HUDEP-2 (cell line): ENCODE data around the gene DIAPH2.
"Not testable (repeated sequence)": the region's sequence is repeated elsewhere in the genome, so short reads cannot be mapped to it uniquely, and the experiment has no call there.

Experiments
- DNase-seq, 76 experiments: peaks; one replicate each; lab custom pipeline; 2025; ENCODE audit not compliant: unreplicated experiment in 76 of 76; lab: John Stamatoyannopoulos, UW

Gene DIAPH2

DNA sequence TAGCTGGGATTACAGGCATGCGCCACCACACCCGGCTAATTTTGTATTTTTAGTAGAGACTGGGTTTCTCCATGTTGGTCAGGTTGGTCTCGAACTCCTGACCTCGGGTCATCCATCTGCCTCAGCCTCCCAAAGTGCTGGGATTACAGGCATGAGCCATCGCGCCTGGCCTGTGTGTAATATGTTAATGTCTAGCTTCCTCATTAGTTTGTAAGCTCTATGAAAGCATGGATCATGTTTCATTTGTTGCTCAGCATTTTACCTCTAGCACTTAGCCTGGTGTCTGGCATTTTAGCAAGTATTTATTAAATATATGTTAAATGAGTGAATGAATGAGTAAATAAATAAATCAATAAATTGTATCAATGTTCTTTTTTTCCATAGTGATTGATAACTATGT lies 29.8 kb downstream of the DIAPH2 start:
- not testable (repeated sequence) for DNase-seq

DNA sequence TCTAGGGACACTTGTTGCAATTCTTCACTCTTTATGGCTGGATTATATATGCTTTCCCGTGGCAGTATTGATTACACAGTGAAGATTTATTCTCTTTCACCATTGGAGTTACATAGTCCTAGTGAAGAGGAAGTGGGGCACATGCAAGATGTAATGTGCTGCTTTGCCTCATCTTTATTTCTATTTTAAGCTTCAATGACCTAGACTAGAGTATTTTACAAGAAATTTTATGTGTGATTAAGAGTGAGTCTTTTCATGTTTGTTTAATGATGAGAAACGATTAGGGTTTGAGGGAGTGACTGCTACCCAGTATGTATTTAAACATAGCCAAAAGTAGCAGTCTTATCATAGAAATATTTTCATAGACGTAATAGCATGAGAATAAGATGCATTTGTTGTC lies 30.8 kb downstream of the DIAPH2 start:
- DNase-seq, result no peak

DNA sequence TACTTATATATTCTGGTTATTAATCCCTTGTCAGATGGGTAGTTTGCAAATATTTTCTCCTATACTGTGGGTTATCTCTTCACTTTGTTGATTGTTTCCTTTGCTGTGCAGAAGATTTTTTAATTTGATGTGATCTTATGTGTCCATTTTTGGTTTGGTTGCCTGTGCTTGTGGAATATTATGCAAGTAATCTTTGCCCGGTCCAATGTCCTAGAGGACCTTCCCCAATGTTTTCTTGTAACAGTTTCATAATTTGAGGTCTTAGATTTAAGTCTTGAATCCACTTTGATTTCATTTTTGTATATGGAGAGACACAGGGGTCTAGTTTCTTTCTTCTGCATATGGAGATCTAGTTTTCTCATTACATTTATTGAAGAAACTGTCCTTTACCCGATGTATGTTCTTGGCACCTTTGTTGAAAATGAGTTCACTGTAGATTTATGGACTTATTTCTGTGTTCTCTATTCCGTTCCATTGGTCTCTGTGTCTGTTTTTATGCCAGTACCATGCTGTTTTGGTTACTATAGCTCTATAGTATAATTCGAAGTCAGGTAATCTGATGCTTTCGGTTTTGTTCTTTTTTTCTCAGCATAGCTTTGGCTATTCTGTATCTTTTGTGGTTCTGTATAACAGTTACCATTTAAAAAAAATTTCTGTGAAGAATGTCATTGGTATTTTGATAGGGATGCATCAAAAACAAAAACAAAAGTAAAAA lies 34.7 kb downstream of the DIAPH2 start:
- no peak for DNase-seq

DNA sequence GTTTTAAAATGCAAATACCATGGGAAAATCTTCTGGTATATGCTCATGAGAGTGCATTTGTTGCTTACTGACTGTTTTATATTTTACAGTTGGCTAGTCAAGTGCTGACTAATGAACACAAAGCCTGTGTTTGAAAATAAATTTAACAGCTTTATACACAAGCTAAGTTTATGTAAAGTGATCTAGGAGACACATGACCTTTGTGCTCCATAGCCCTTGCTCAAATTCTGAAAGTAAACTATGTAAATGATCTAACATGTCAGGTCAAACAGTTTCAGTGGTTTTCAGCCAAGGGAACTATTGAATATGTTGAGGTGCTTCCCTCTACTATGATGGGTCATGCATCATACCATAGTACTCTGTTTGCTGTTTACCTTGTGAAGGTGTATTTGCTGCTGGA lies 36.7 kb downstream of the DIAPH2 start:
- no peak for DNase-seq

DNA sequence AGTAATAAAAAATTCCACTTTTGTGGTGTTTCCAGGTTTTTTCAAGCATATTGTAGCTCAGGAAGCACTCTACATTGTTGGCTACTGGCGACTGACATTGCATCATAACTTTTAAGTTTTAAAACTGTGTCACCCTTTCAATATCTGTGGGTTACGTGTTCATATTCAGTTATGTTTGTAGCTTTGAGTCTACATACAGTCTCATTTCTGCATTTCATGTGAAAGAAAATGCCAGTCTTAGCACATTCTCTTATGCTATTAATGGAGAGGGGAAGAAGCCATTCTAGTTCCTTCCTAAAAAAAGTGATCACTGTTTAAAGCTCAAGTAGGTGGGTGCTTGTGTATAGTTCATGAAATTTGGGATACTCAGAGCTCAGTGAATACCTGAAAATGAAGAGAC lies 38.1 kb downstream of the DIAPH2 start:
- DNase-seq, result no peak

DNA sequence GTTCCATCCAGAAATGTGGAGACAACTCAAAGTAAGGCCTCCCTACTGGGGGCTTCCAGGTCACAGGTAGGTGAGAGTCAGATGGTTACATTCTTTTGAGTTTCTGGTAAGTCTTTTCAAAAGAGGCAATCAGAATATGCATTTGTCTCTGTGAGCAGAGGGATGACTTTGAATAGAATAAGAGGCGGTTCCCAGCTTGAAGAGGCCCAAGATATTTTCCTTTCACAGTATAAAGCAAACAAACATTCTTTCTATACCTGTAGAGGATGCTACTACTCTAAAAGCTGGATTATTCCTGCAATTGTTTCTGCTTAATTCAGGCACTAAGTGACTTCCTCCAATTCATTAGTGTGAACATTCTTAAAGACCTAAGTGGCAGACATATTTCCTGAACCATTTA lies 44.4 kb downstream of the DIAPH2 start:
- DNase-seq, result no peak

DNA sequence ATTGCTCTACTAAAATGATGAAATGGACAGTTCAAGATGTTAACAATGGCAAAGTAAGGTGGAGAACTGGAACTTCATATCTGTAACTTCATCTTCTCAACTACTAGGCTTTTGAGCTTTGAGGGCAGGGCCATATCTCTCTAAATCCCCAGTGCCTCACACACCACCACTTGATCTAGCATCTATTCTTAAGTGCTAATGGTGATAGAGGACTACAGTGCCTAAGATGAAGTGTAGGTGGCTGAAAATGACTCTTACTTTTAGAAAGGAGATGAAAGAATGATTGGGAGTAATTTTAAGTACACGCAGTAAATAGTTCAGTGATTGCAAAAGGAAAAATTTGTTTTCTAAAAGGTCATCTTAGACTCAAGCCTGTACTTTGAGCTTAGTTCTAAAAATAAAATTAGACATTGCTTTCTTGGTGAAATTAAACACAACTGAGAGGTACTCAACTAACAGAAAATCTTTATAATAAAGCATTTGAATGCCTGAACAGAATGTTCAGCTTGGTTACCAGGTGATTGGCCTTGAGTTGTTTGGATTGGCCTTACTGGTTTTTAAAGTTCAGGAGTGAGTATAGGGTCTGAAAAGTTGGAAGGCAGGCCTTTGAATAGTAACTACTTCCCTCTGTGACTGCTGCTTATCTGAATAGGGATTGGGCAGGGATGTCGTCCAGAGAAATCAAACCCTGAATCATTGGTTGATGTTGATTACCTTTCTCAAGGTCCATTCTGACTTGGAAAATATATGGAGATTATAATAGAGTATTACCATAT lies 45.4 kb downstream of the DIAPH2 start:
- no peak for DNase-seq

DNA sequence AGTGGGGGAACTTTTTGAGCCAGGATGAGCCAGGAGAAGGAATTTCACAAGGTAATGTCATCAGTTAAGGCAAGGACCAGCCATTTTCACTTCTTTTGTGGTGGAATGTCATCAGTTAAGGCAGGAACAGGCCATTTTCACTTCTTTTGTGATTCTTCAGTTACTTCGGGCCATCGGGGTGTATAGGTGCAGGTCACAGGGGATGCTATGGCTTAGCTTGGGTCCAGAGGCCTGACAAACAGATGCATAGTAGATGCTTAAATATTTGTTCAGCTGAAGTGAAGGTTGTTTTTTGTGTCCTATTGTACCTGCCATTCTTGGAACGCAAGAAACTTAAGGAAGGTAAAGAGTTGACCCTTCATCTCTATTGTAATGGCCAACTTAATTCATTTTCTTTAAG lies 46.4 kb downstream of the DIAPH2 start:
- not testable (repeated sequence) for DNase-seq

DNA sequence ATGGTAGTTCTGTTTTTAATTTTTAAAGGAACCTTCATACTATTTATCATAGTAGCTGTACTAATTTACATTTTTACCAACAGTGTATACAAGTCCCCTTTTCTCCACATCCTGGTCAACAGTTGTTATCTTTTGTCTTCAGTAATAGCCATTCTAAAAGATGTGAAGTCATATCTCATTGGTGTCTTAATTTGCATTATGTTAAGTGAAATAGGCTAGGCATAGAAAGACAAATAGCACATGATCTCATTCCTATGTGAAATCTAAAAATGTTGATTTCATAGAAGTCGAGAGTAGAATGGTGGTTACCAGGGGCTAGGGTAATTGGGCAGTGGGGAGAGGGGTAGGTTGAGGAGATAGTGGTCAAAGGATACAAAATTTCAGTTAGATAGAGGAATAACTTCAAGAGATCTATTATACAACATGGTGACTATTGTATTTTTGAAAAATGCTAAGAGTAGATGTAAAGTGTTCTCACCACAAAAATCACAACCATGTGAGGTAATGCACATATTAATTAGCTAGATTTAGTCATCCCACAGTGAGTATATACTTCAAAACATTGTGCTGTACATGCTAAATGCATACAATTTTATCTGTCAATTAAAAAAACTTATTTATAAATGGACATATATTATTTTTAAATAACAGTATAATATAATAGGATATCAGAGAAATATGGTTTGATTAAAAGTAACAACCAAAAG lies 58.9 kb downstream of the DIAPH2 start:
- no peak for DNase-seq

DNA sequence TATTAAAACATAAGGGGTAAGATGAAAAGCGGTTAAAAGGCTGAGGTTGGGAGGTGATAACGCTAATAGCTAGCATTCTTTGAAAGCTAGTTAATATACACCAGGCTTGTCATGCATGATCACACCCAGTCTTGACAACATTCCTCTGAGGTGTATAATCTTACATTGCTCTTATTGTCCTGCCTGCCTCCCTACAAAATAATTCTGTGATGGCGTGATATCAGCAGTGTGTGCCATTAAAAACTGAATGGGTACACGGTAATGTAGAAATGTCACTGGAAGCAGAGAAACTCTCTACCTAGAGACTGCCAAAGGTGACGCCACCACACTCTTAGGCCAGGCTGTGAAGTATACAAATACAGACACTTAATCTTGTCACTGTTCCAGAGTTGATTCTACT lies 68.1 kb downstream of the DIAPH2 start:
- DNase-seq, result no peak

DNA sequence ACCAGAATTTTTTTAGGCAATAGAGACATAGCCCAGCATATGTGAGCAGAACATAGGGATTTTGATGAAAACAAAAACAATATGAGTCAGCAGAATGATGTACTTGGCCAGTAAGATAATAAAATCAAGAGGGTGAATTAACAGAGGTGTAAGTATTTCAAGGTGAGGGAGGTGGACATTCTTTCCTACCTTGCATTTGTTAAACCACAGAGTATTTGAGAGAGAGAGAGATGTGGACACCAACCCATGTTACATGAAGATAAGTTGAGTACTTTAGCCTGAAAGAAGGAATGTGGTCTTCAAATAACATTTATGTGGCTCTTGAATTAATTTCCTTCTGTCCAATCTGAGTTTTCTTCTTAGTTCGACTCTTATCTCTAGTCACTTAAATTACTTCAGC lies 68.6 kb downstream of the DIAPH2 start:
- DNase-seq, result no peak

DNA sequence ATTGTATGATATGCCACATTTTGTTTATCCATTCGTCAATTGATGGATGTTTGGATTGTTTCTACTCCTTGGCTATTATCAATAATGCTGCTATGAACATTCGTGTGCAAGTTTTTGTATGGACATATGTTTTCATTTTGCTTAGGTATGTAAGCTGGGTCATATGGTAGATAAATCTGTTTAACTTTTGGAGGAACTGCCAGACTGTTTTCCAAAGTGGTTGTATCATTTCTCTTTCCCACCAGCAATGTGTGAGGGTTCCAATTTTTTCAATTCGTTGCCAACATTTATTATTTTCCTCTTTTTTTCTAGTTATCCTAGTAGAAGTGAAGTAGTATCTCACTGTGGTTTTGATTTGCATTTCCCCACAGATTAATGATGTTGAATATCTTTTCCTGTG lies 71.8 kb downstream of the DIAPH2 start:
- no peak for DNase-seq

DNA sequence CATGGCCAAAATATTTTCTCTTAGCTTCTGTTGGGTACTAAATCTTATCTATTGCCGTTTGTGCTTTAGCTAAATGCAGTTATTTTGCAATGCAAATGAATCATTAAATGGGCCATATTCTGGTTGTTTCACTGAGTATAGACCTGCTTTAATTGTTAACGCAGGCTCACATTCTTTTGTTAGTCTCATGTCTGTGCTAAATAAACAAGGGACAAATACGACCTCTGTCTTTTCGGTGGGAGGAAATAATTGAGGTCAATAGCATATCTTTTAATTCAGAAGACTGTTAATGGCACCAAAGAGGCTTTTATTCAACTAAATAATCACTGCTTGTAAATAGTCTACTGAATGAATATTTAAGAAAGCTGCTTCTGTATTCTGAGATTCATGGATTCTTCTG lies 76.9 kb downstream of the DIAPH2 start:
- no peak for DNase-seq

DNA sequence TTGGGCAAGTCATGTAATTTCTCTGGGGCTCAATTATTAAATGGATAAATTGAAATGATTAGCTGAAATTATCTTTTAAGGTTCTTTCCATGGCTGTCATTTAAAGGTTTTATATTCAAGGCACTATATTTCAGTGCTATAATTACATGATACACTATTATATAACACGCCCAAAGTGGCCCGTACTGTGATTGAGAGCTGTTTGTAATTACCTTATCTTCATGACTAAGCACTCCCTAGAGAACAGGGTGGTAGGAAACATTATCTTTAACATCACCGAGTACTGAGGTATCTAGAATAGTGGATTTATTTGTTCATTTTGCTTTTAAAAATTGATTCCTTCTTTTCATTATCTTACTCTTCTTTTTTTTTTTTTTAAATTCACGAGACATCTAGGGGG lies 79.0 kb downstream of the DIAPH2 start:
- no peak for DNase-seq

DNA sequence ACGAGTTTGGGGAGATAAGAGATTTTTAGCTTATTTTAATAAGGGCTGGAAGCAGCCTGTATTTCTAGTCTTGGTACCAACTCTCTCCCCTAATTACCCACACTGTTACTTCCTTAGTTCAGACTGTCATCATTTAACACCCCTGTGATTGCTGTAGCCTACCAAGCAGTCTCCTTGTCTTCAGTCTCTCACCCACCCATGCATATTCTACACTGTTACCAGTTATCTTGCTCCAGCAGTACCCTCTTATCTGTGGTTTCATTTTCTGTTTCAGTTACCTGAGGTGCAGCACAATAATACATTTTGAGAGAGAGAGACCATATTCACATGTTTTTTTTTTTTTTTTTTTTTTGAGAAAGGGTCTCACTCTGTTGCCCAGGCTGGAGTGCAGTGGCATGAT lies 80.2 kb downstream of the DIAPH2 start:
- DNase-seq, result no peak

DNA sequence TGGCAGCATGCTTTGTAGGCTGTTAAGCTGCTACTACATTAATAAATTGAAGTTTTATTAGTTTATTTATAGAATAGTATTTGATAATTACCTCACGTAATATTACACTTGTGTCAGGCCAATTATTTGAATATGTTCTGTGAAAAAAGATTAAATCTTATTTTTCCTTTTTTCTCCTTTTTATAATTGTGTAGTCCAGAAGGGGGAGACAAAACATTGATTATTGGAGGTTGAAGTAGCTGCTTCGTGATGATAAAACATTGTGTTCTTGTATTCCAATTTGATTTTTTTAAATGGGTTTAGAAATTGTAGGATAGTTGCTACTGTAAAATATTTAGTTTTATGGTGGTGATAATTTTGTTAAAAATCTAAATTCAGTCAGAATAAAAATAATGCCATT lies 85.7 kb downstream of the DIAPH2 start:
- peak in 7 of 76 experiments; percentile 0 to 3 (median 1) for DNase-seq

DNA sequence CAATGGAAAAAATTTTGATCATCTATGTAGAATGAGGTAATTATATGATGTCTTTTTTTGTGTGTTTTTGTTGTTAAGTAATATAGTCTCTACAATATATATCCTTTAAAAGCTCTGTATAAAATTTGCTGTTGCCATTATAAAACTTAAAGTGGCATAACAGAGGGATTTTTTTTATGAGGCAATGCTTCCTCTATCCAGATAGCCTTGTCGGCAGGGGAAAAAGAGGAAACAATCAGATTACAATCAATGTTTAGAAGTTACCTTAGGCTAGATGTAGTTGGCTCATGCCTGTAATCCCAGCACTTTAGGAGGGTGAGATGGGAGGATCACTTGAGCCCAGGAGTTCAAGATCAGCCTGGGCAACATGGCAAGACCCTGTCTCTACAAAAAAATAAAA lies 86.8 kb downstream of the DIAPH2 start:
- DNase-seq, result no peak

DNA sequence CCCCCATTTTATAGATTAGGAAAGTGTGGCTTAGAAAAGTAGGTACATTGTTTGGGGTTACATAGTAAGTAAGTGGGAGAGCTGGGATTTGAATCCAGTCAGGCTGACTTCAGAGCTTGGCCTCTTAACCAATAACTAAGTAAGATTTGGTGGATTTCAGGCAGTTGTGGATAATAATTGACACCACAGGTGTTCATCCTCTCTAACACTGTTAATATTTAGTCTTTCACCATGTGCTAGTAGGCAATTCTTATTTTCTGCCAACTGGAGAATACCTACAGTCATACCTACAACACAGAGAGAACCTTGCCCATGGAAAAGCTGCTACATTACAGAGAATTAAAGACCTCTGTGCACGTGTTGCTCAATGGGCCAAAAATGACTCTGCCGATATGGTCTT lies 89.5 kb downstream of the DIAPH2 start:
- DNase-seq, result no peak

DNA sequence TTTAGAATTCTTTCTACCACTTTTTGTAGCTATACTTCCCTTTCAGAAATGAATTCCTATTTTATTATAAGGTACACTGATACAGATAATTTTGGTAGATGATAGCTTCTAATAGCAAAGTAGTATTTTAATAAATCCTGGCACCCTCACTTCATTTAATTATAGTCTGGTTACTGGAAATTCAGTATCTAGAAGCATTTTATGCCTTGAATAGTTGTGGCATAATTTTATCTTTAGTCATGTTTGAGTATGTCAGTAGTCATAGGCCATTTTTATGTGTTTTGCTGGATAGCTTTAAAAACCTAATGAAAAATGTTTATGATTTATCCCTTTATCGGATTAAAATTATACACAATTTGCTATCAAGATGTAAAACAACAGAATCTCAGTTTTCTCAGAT lies 92.3 kb downstream of the DIAPH2 start:
- no peak for DNase-seq

DNA sequence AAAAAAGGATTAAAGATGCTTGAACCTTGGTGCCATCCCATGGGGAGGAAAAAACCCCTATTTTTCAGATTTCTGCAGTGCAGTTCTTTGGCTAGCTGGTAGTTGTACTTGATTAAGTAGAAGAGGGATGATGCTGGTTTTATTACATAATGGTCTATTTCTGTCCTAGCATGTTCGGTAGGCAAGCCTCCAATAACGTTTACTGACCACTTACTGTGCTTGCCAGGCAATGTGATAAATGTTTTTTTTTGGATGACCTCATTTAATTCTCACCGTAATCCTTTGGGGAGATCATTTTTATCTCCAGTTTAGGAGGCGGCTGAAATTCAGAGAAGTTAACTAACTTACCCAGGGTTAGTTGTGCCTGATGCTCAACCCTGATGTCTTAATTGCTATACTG lies 106.9 kb downstream of the DIAPH2 start:
- DNase-seq, result no peak

DNA sequence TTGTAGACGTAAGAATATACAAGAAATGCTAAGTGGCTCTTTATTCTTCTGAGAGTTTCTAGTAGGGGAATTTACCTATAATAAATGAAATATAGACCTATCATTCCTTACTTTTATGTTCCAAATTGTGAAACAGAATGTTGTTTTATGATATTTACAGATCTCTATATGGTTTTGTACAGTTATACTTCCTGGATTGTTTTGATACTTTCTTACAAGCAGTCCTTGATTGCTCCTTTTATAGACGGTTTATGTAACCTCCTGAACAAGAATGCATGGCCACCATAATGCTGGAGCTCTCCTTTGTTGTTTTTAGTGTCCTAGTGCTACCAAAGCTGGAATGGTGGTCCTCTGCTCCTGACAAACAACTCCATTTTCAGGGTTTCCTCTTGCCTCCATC lies 107.4 kb downstream of the DIAPH2 start:
- no peak for DNase-seq

DNA sequence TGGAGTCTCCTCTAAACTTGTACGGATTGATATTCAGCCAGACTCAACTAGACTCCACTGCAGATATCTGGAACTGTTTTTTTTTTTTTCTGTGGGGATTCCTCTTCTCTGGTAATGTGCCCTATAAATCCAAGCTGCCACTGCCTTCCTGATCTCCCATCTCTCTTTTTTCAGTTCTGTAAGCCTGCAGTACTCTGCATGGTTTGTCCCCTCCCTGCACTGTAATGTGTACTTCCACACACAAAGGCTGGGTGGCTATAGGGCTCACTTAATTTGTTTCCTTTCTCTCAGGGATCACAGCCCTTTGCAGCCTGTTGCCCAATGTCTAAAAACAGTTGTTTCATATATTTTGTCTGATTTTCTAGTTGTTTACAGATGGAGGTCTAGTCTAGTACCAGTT lies 114.3 kb downstream of the DIAPH2 start:
- no peak for DNase-seq
